ENCODE data around the gene ELF2. TPM values are rescaled to one million over a fixed set of nuclear protein-coding genes. Genes with fewer than 3 reads are reported as not detected.

Gene ELF2
- total RNA-seq, 1 experiment from 2014 or later = 21.9 TPM

DNA sequence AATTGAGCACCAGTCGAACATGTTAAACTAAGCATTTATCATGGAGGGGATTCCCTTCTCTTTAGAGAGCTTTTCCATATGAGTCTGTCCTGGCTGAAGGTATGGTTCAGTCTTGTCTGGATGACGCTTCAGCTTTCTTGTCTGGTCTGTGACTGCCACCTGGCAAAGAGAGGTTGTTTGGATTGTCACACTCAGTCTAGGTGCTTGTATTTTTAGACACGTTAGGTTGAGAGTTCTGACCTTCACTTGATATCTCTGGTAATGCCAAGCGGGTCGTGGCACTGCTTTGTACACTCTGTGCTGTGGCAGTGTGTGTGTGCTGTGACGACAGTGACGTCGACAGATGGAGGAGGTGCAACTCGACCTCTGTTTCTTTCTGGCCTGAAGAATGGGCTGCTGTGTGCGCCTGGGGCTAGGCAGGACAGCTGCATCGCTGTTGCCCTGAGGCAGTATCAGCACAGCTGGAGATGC is 148.8 kb downstream of the ELF2 start:
- Histone ChIP-seq H3K27ac (ENCODE audit: low read length) (peak overlapping the region; percentile 12; the same call in 1 of the 2 replicates), H3K4me1 (ENCODE audit: control insufficient read depth, insufficient read depth, low read length) (peaks cover 9% of the 10 kb centered on the region), H3K27me3 (ENCODE audit: control insufficient read depth, insufficient read depth, low read length) (no peaks in the 10 kb centered on the region), H3K36me3 (ENCODE audit: control insufficient read depth, insufficient read depth, low read length) (no peaks in the 10 kb centered on the region), H3K9me3 (ENCODE audit: control insufficient read depth, insufficient read depth, low read depth, low read length) (no peaks in the 10 kb centered on the region), H3K4me3 (ENCODE audit: low read depth in 2 of 2, low read length in 2 of 2) (no peak overlapping the region)
- intact Hi-C loops (cut with micrococcal nuclease; ENCODE audit: unreplicated experiment) (no loop called here), in situ Hi-C loops (cut with HindIII; ENCODE audit: low pct_unique_long_range_greater_than_20kb, low sequenced_read_pairs) (no loop called here)
- ATAC-seq (peak; percentile 32), DNase-seq (ENCODE audit: low read depth, low spot score) (no peak)
- TF ChIP-seq POLR2AphosphoS5 (IDR thresholded peaks at IDR 0.05; ENCODE audit: low read depth, low read length) (no peak), TCF7L2 (IDR thresholded peaks at IDR 0.05; ENCODE audit: low read depth, low read length) (no peak), SIN3A (IDR thresholded peaks at IDR 0.05; ENCODE audit: borderline replicate concordance, insufficient read depth, low read depth, low read length) (no peak)
- TF ChIP-seq, protein P1, sequence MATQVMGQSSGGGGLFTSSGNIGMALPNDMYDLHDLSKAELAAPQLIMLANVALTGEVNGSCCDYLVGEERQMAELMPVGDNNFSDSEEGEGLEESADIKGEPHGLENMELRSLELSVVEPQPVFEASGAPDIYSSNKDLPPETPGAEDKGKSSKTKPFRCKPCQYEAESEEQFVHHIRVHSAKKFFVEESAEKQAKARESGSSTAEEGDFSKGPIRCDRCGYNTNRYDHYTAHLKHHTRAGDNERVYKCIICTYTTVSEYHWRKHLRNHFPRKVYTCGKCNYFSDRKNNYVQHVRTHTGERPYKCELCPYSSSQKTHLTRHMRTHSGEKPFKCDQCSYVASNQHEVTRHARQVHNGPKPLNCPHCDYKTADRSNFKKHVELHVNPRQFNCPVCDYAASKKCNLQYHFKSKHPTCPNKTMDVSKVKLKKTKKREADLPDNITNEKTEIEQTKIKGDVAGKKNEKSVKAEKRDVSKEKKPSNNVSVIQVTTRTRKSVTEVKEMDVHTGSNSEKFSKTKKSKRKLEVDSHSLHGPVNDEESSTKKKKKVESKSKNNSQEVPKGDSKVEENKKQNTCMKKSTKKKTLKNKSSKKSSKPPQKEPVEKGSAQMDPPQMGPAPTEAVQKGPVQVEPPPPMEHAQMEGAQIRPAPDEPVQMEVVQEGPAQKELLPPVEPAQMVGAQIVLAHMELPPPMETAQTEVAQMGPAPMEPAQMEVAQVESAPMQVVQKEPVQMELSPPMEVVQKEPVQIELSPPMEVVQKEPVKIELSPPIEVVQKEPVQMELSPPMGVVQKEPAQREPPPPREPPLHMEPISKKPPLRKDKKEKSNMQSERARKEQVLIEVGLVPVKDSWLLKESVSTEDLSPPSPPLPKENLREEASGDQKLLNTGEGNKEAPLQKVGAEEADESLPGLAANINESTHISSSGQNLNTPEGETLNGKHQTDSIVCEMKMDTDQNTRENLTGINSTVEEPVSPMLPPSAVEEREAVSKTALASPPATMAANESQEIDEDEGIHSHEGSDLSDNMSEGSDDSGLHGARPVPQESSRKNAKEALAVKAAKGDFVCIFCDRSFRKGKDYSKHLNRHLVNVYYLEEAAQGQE (IDR thresholded peaks at IDR 0.05; ENCODE audit: insufficient read depth in 1 of 2, low read depth in 2 of 2, low read length in 1 of 2) = no peak
- TF ChIP-seq, protein P2, sequence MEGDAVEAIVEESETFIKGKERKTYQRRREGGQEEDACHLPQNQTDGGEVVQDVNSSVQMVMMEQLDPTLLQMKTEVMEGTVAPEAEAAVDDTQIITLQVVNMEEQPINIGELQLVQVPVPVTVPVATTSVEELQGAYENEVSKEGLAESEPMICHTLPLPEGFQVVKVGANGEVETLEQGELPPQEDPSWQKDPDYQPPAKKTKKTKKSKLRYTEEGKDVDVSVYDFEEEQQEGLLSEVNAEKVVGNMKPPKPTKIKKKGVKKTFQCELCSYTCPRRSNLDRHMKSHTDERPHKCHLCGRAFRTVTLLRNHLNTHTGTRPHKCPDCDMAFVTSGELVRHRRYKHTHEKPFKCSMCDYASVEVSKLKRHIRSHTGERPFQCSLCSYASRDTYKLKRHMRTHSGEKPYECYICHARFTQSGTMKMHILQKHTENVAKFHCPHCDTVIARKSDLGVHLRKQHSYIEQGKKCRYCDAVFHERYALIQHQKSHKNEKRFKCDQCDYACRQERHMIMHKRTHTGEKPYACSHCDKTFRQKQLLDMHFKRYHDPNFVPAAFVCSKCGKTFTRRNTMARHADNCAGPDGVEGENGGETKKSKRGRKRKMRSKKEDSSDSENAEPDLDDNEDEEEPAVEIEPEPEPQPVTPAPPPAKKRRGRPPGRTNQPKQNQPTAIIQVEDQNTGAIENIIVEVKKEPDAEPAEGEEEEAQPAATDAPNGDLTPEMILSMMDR (IDR thresholded peaks at IDR 0.05) = no peak
- POLR2A ChIA-PET = no interaction called here
- CTCF ChIA-PET = no interaction called here
- BruUV-seq (replicated peaks) = no TSS peak

DNA sequence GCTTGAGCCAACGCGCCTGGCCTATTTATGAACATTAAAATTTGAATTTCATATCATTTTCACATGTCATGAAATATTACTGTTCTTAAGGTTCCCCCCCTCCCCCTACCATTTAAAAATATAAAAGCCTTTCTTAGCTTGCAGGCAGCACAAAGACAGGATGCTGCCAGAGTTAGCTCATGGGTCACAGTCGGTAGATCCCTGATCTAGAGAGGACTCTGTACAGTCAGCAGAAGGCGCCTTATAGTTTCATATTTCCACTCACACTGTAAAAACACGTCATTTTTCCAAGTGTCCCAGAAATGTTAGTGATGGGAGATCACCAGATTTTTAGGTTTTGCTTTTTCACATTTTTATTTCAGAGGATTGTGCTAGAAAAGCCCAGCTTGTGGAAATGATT is 149.2 kb downstream of the ELF2 start:
- Histone ChIP-seq H3K27me3 (ENCODE audit: control insufficient read depth, insufficient read depth, low read length) (no peaks in the 10 kb centered on the region), H3K27ac (ENCODE audit: low read length) (peak overlapping the region; percentile 12; the same call in 1 of the 2 replicates), H3K36me3 (ENCODE audit: control insufficient read depth, insufficient read depth, low read length) (no peaks in the 10 kb centered on the region), H3K9me3 (ENCODE audit: control insufficient read depth, insufficient read depth, low read depth, low read length) (no peaks in the 10 kb centered on the region), H3K4me3 (ENCODE audit: low read depth in 2 of 2, low read length in 2 of 2) (no peak overlapping the region), H3K4me1 (ENCODE audit: control insufficient read depth, insufficient read depth, low read length) (peaks cover 9% of the 10 kb centered on the region)
- in situ Hi-C loops (cut with HindIII; ENCODE audit: low pct_unique_long_range_greater_than_20kb, low sequenced_read_pairs) = no loop called here
- intact Hi-C loops (cut with micrococcal nuclease; ENCODE audit: unreplicated experiment) = no loop called here
- TF ChIP-seq, protein P1 (IDR thresholded peaks at IDR 0.05; ENCODE audit: insufficient read depth in 1 of 2, low read depth in 2 of 2, low read length in 1 of 2) = no peak
- TF ChIP-seq POLR2AphosphoS5 (IDR thresholded peaks at IDR 0.05; ENCODE audit: low read depth, low read length) (no peak), TCF7L2 (IDR thresholded peaks at IDR 0.05; ENCODE audit: low read depth, low read length) (no peak), SIN3A (IDR thresholded peaks at IDR 0.05; ENCODE audit: borderline replicate concordance, insufficient read depth, low read depth, low read length) (no peak)
- TF ChIP-seq, protein P2 (IDR thresholded peaks at IDR 0.05) = no peak
- BruUV-seq (replicated peaks) = no TSS peak
- ChIA-PET POLR2A (no interaction called here), CTCF (no interaction called here)
- ATAC-seq = no peak; the same call in 1 of the 2 replicates
- DNase-seq (ENCODE audit: low read depth, low spot score) = no peak

Data from Panc1 (cell line).